Measurements from ENCODE around the gene GUCA2B.

GUCA2B gene

DNA sequence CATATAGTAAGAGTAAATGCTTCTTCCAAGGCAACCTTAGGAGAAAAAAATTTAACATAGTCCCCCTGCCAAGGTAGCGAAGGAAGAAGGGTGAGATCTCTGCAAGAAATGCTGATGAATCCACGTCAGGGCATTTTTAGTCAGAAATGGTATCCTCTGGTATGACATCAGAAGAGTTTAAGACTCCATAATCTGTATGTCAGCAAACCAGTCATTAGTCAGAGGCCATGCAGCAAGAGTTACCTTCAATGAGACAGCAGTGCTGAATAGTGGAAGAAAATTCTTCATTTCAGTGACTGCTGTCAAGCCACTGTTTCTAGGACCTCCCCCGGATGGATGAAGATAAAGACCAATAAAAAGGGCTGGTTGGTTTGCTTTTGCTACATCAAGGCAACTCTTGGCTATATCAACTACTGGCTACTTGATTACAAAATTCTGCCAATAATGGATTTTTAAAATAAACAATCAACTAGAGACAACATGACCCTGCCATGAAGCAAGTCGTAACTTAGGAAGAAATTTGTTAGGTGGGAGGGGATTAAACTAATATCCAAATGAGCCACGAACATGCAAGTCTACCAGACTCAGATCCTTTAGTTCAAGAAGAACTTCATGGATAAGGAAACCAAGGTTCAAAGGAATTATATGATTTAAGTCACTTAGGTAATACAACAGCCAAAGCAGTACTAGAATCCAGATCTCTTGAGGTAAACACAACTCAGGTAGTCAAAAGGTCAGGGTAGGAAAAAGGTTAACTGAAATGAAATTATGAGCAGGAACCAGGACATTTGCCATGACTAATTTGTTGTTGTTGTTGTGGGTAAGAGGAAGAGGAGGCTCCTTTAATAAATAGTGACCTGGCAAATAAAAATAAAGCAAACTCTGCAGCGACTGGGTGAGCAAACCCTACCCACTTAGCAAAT is 37.0 kb downstream of the GUCA2B start:
- DNase-seq (ENCODE audit: low read depth) = no peak

DNA sequence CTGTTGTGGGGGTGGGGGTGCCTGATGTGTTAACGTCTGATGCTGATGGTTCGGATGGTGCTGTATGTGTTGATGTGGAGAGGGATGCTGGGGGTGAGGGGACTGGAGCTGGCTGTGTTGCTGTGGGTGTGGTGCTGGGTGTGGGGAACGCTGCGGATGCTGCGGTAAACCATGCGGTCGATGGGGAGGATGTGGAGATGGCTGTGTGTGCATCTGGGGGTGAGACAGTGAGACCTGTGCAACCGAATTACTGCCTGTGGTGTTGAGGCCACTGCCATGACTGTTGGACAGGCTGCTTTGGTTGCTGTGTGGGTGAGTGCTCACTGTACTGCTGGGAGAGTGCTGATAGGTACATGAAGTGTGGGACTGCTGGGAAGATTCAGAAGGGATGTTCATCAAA is 38.1 kb downstream of the GUCA2B start:
- DNase-seq (ENCODE audit: low read depth) = no peak

DNA sequence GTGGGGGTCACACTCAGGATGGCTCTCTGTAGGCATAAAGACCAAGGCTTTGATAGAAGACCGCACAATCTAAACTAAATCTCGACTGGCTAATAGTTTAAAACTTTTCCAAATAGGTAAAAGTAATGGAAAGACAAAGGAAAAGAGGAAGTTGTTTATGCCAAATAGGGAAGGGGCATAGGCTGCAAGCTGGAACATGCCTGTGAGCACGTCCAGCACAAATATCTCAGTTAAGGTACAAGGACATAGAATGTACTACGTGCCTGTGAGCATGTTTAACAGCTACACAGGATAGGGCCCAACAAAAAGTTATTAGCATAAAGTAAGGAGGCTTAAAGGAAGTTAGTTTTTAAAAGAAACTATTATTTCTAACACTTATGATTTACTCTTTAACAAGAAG is 38.9 kb downstream of the GUCA2B start:
- no peak for DNase-seq (ENCODE audit: low read depth)

DNA sequence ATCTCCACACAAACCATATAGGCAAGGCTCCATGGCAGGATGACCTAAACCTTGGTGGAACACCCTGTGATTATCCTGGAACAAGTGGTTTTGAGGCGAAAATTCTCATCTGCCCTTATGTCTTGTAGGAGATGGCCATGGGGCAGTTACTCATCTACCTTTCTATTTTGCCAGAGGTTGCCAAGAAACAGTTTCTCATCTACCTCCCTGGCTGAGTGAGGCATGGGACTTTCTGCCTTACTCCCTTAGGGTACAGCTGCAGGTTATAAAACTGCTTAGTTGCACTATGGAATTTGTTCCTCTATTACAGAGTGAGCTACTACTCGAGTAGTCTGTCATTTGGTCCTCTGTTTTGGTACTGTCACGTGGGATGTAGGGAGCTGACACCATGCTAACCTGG is 42.6 kb downstream of the GUCA2B start:
- DNase-seq (ENCODE audit: low read depth) = no peak

DNA sequence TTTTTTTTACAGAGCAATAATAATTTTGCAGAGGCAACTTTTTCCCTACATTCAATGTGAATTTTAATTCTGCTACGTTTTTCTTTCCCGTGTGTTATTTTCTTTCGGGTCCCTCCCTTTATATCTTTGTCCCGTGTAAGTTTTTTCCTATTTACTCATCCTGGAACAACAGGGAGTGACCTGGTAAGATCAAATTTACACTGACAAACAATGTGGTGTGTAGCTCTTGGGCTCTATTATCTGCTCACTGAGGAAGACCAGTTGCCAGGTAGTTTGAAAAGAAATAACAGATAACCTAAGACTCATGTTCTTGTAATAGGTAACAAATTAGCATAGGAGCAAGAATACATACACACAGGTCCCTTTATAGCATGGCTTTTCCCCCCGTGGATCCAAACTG is 45.0 kb downstream of the GUCA2B start:
- DNase-seq (ENCODE audit: low read depth) = no peak

DNA sequence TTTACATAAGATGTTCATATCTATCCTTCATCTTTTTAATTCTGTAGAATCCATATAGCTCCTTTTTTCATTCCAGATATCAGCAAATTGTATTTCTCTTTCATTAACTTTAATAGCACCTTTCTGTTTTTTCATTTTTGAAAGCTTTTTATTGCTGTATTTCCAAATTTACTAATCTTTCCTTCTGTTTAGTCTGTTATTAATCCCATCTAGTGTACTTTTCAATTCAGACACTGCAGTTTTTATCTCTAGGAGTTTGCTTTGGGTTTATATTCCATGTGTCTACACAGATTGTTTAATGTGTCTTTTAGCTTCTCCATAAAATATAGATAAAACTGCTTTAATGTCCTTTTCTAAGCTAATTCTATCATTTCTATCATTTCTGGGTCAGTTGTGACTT is 48.8 kb downstream of the GUCA2B start:
- no peak for DNase-seq (ENCODE audit: low read depth)

All from activated gamma-delta T cell treated with anti-CD3 and anti-CD28 coated beads, Interleukin-2, amount 50 U/mL, for 16 hours (primary cell).